ENCODE measurements around the gene GLP2R. TPM values are rescaled to one million over a fixed set of nuclear protein-coding genes. Genes with fewer than 3 reads are reported as not detected.

The GLP2R gene
- total and polyA plus RNA-seq, 10 of the 15 experiments (the other 5 are each of a cell fraction or from before 2014, with no cell fraction given): not detected

- Histone ChIP-seq H3K27ac (ENCODE audit: control insufficient read depth, insufficient read depth) (no peak overlapping the region), H3K9ac (ENCODE audit: control insufficient read depth, insufficient read depth, low read length) (no peak overlapping the region), H3K4me1 (ENCODE audit: control insufficient read depth, insufficient read depth, low read length) (no peaks in the 10 kb centered on the region), H2AFZ (ENCODE audit: control insufficient read depth, low read depth, low read length) (no peak overlapping the region), H3K27me3 (replicated peaks in 1 of 2; ENCODE audit: control insufficient read depth in 2 of 2, insufficient read depth in 2 of 2, low read length in 1 of 2) (no peaks in the 10 kb centered on the region), H3K9me3 (replicated peaks; ENCODE audit: control insufficient read depth, insufficient read depth, low read length) (peaks cover 1% of the 10 kb centered on the region; the same call in 1 of the 3 replicates), H3K79me2 (ENCODE audit: control insufficient read depth, insufficient read depth, low read length) (no peaks in the 10 kb centered on the region), H3K4me2 (ENCODE audit: control insufficient read depth, insufficient read depth) (no peak overlapping the region), H3K4me3 (no peak overlapping the region), H3K36me3 (ENCODE audit: control insufficient read depth in 2 of 2, insufficient read depth in 2 of 2, low read length in 1 of 2) (no peaks in the 10 kb centered on the region), H4K20me1 (ENCODE audit: control insufficient read depth, insufficient read depth) (no peaks in the 10 kb centered on the region)
- no peak for FAIRE-seq
- no peak for DNase-seq (ENCODE audit: low read depth, low spot score)
- intact Hi-C loops (cut with micrococcal nuclease; ENCODE audit: unreplicated experiment): no loop called here
- RAD21 ChIA-PET (ENCODE audit: unreplicated experiment): no interaction called here
- ATAC-seq: no peak
- no TSS peak for BruUV-seq (replicated peaks)
- POLR2A ChIA-PET: no interaction called here
- CTCF ChIA-PET: no interaction called here
- WGBS (ENCODE audit: insufficient coverage, insufficient replicate concordance, low lambda C conversion rate, missing lambda C conversion rate): 35% methylated on average over 5 of the region's 5 CpGs
- in situ Hi-C loops (cut with MboI): no loop called here
- SMC1A ChIA-PET (ENCODE audit: uncharacterized antibody, unreplicated experiment): no interaction called here
- no peak for TF ChIP-seq STAT1 (conservative IDR thresholded peaks at IDR 0.05)
Measured at GRCh38 chr17:9886141-9886930, 60.6 kb downstream of the GLP2R start.

DNA sequence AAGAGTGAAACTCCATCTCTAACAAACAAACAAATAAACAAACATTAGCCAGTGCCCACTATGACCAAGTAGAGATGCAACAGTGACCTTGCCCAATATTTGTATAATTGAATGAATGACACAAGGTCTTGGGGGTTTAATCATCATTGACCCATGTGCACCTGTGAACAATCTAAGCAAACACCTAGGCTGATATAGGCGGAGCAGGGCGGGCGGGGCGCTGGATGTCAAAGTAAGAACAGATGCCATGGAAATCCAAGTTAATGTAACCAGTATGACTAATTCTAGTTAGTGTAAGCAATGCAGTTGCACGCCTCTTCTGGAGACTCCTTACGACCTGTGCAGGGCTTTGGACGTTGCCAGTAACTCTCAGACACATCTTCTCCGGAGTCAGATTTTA, 61.8 kb downstream of the GLP2R start:
- no TSS peak for BruUV-seq (replicated peaks)
- in situ Hi-C loops (cut with MboI): no loop called here
- Histone ChIP-seq H3K4me2 (ENCODE audit: control insufficient read depth, insufficient read depth) (no peak overlapping the region), H3K4me1 (ENCODE audit: control insufficient read depth, insufficient read depth, low read length) (no peaks in the 10 kb centered on the region), H3K9ac (ENCODE audit: control insufficient read depth, insufficient read depth, low read length) (no peak overlapping the region), H3K79me2 (ENCODE audit: control insufficient read depth, insufficient read depth, low read length) (no peaks in the 10 kb centered on the region), H4K20me1 (ENCODE audit: control insufficient read depth, insufficient read depth) (no peaks in the 10 kb centered on the region), H2AFZ (ENCODE audit: control insufficient read depth, low read depth, low read length) (no peak overlapping the region), H3K36me3 (ENCODE audit: control insufficient read depth in 2 of 2, insufficient read depth in 2 of 2, low read length in 1 of 2) (no peaks in the 10 kb centered on the region), H3K4me3 (no peak overlapping the region), H3K27me3 (replicated peaks in 1 of 2; ENCODE audit: control insufficient read depth in 2 of 2, insufficient read depth in 2 of 2, low read length in 1 of 2) (no peaks in the 10 kb centered on the region), H3K9me3 (replicated peaks; ENCODE audit: control insufficient read depth, insufficient read depth, low read length) (no peaks in the 10 kb centered on the region; the same call in 2 of the 3 replicates), H3K27ac (ENCODE audit: control insufficient read depth, insufficient read depth) (no peak overlapping the region)
- DNase-seq (ENCODE audit: low read depth, low spot score): no peak
- RAD21 ChIA-PET (ENCODE audit: unreplicated experiment): no interaction called here
- ATAC-seq: no peak
- SMC1A ChIA-PET (ENCODE audit: uncharacterized antibody, unreplicated experiment): no interaction called here
- POLR2A ChIA-PET: no interaction called here
- CTCF ChIA-PET: no interaction called here
- no peak for FAIRE-seq
- 32% methylated on average over 8 of the region's 8 CpGs for WGBS (ENCODE audit: insufficient coverage, insufficient replicate concordance, low lambda C conversion rate, missing lambda C conversion rate)
- intact Hi-C loops (cut with micrococcal nuclease; ENCODE audit: unreplicated experiment): no loop called here
- TF ChIP-seq CHD2 (IDR thresholded peaks at IDR 0.05; ENCODE audit: borderline replicate concordance, low read depth, low read length) (no peak), PAX5 (IDR thresholded peaks at IDR 0.05; ENCODE audit: borderline replicate concordance, low read depth, low read length) (no peak), PKNOX1 (IDR thresholded peaks at IDR 0.05) (no peak), RELB (IDR thresholded peaks at IDR 0.05; ENCODE audit: low read depth) (no peak), EZH2 (IDR thresholded peaks at IDR 0.05; ENCODE audit: borderline replicate concordance, control insufficient read depth, low read depth, low read length) (no peak), BCLAF1 (IDR thresholded peaks at IDR 0.05) (no peak)
- TF ChIP-seq, protein P1, sequence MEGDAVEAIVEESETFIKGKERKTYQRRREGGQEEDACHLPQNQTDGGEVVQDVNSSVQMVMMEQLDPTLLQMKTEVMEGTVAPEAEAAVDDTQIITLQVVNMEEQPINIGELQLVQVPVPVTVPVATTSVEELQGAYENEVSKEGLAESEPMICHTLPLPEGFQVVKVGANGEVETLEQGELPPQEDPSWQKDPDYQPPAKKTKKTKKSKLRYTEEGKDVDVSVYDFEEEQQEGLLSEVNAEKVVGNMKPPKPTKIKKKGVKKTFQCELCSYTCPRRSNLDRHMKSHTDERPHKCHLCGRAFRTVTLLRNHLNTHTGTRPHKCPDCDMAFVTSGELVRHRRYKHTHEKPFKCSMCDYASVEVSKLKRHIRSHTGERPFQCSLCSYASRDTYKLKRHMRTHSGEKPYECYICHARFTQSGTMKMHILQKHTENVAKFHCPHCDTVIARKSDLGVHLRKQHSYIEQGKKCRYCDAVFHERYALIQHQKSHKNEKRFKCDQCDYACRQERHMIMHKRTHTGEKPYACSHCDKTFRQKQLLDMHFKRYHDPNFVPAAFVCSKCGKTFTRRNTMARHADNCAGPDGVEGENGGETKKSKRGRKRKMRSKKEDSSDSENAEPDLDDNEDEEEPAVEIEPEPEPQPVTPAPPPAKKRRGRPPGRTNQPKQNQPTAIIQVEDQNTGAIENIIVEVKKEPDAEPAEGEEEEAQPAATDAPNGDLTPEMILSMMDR (IDR thresholded peaks at IDR 0.05 in 2 of 3, conservative IDR thresholded peaks at IDR 0.05 in 1 of 3; ENCODE audit: control insufficient read depth in 2 of 3, extremely low read depth in 1 of 3, insufficient read depth in 1 of 3, low read depth in 3 of 3, low read length in 3 of 3): no peak
